ENCODE data around the gene FARS2.
A peak's percentile ranks its signal among the peaks of the same experiment; 100 is the strongest.

Gene FARS2

GRCh38 chr6:5766260-5766659 lies 504.9 kb downstream of the FARS2 start:
- no peak for DNase-seq
- Mint-ChIP-seq H3K9me3 (peaks cover 34% of the 10 kb centered on the region), H3K4me1 (peaks cover 50% of the 10 kb centered on the region), H3K27ac (peak overlapping the region; percentile 43), H3K27me3 (ENCODE audit: low read depth, poor library complexity) (peaks cover 6% of the 10 kb centered on the region), H3K4me3 (no peak overlapping the region), H3K36me3 (ENCODE audit: low read depth) (peaks cover 19% of the 10 kb centered on the region)
- no peak for TF ChIP-seq CTCF (IDR thresholded peaks at IDR 0.05)

- Mint-ChIP-seq H3K36me3 (ENCODE audit: low read depth) (peaks cover 19% of the 10 kb centered on the region), H3K9me3 (peaks cover 34% of the 10 kb centered on the region), H3K27me3 (ENCODE audit: low read depth, poor library complexity) (peaks cover 2% of the 10 kb centered on the region), H3K4me3 (no peak overlapping the region), H3K4me1 (peaks cover 49% of the 10 kb centered on the region), H3K27ac (no peak overlapping the region)
- no peak for TF ChIP-seq CTCF (IDR thresholded peaks at IDR 0.05)
- no peak for DNase-seq
Measured at GRCh38 chr6:5767471-5767870, 506.2 kb downstream of the FARS2 start.

- Mint-ChIP-seq H3K36me3 (ENCODE audit: low read depth) (peaks cover 35% of the 10 kb centered on the region), H3K9me3 (peaks cover 31% of the 10 kb centered on the region), H3K4me1 (peaks cover 27% of the 10 kb centered on the region), H3K27me3 (ENCODE audit: low read depth, poor library complexity) (peaks cover 2% of the 10 kb centered on the region), H3K27ac (no peak overlapping the region), H3K4me3 (no peak overlapping the region)
- no peak for TF ChIP-seq CTCF (IDR thresholded peaks at IDR 0.05)
- no peak for DNase-seq
Measured at GRCh38 chr6:5771211-5771610, 509.9 kb downstream of the FARS2 start.

- Mint-ChIP-seq H3K9me3 (peaks cover 26% of the 10 kb centered on the region), H3K27ac (peak overlapping the region; percentile 29), H3K4me3 (no peak overlapping the region), H3K4me1 (peaks cover 25% of the 10 kb centered on the region), H3K36me3 (ENCODE audit: low read depth) (peaks cover 35% of the 10 kb centered on the region), H3K27me3 (ENCODE audit: low read depth, poor library complexity) (peaks cover 2% of the 10 kb centered on the region)
- DNase-seq: no peak
- TF ChIP-seq CTCF (IDR thresholded peaks at IDR 0.05): no peak
Measured at GRCh38 chr6:5771759-5772390, 510.6 kb downstream of the FARS2 start.

GRCh38 chr6:5772408-5773120 lies 511.3 kb downstream of the FARS2 start:
- Mint-ChIP-seq H3K4me1 (peaks cover 25% of the 10 kb centered on the region), H3K36me3 (ENCODE audit: low read depth) (peaks cover 31% of the 10 kb centered on the region), H3K27me3 (ENCODE audit: low read depth, poor library complexity) (no peaks in the 10 kb centered on the region), H3K9me3 (peaks cover 19% of the 10 kb centered on the region), H3K4me3 (no peak overlapping the region), H3K27ac (no peak overlapping the region)
- no peak for TF ChIP-seq CTCF (IDR thresholded peaks at IDR 0.05)
- no peak for DNase-seq

GRCh38 chr6:5776104-5776503 lies 514.8 kb downstream of the FARS2 start:
- TF ChIP-seq CTCF (IDR thresholded peaks at IDR 0.05): no peak
- peaks cover 15% of the 10 kb centered on the region for H3K36me3 Mint-ChIP-seq (ENCODE audit: low read depth)
- peaks cover 13% of the 10 kb centered on the region for H3K4me1 Mint-ChIP-seq
- no peak overlapping the region for H3K4me3 Mint-ChIP-seq
- DNase-seq: no peak
- H3K27me3 Mint-ChIP-seq (ENCODE audit: low read depth, poor library complexity): no peaks in the 10 kb centered on the region
- peaks cover 3% of the 10 kb centered on the region for H3K9me3 Mint-ChIP-seq
- H3K27ac Mint-ChIP-seq: no peak overlapping the region
